ENCODE results near the gene SLC17A3.

The SLC17A3 gene

DNA sequence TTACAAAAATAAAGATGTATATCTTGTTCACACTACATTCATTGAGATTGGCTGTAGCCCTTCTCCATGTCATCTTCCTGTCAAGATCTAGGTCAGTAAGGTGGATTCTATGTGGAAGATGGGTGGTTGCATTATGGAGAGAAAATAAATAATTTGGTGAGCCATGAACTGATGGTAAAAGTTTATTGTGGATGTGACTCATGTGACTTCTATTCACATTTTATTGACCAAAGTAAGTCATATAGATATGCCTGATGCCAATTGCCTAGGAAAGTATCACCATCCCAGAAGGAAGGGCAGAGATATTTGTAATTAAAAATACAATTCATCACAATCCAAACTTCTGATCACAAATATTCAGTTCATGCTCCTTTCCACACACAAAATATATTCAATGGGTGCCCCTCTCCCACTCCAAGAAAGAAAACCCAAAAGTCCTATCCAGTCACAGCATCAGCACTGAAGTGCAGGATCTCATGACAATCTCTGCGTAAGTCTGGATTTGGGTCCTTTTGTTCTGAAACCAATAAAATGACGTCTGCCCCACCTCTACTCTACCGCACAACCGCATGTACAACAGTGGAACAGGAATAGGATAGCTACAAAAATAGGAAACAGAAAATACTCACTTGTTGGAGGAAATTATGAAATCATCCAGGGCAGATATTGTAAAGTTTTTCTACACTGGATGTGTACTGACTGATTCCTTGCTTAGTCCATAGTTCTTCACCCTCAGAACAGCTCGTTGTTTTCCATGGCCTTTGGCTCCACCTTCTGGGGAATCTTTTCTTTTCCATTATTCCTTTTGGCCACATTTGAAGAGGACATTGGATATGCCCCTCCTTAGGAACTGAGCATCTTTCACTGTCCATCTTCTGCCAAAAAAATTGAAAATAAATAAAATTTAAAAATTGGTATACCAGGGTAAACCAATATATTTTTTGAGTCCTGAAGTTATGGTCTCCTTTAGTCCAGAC, 16.1 kb upstream of the SLC17A3 start:
- DNase-seq: peak; percentile 20

DNA sequence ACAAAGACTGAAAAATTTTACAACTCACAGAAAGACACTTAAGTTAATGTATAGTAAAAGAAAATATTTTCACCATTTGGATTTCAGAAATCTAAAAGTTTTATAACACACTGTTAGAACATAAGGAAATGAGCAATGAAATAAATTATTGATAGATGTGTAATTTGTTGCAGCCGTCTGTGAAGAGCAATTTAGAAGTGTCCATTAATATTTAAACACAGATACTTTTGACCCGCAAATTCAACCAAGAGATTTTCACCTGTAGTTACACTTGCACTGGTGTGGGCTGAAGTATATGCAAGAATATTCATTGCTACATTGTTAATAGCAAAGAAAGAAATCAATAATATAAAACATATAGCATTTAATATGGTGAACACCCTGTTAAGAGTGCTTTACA, 14.6 kb upstream of the SLC17A3 start:
- no peak for DNase-seq

DNA sequence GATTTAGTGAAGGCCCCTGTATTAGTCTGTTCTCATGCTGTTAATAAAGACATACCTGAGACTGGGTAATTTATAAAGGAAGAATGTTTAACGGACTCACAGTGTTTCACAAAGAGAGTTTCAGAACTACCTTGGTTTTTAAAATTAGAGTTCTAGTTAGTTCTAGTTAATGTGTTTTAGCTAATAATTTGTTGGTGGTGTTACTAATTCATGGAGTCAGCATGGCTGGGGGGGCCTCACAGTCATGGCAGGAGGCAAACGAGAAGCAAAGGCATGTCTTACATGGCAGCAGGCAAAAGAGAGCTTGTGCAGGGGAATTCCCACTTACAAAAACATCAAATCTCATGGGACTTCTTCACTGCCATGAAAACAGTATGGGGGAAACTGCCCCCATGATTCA, 12.0 kb upstream of the SLC17A3 start:
- no peak for DNase-seq

DNA sequence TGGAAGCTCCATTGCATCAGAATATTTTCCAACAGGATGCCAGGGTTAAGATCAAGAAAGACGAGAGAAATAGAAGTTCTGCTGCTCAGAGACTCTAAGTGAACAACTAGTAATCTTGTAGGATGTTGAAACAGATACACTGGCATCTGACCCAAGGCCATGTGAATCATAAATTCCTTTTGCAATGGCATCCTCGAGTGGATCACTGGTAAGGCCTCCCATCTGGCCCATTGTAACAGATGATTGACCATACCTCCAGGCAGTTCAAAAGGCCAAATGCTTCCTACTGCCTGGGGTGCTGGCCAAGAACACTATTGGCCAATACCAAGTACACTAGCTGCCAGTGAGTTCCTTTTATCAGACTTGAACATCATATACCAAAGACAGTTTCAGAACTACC, 9.9 kb upstream of the SLC17A3 start:
- no peak for DNase-seq

DNA sequence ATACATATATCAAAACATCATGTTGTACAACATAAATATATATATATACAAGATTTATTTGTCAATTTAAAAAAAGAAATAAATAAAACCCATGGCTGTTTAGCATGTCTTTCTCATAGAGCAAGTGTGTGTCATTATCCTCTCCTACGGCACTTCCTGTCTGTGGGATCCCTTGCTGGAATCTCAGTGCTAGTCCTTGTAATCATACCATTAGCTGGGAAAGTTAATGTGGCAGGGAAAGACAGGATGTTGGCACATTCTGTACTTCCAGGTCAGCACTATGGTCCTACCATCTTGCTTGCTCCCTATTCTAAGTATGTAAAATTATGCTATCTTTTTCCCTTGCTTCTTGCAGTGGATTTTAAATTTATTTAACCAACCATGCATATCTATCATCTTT, 9.5 kb upstream of the SLC17A3 start:
- no peak for DNase-seq

DNA sequence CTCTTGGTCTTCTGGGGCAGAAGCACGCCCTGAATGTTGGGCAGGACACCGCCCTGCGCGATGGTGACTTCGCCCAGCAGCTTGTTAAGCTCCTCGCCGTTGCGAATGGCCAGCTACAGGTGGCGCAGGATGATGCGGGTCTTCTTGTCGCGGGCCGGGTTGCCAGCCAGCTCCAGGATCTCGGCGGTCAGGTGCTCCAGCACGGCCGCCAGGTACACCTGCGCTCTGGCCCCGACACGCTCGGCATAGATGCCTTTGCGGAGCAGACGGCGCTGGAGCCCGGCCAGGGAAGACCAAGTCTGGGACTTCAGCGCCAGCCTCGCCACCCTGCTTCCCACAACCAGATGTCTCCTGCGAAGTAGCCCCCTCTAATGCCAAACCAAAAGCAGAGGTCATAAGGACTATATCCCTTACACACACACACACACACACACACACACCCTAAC, 8.0 kb upstream of the SLC17A3 start:
- DNase-seq: peak; percentile 68

DNA sequence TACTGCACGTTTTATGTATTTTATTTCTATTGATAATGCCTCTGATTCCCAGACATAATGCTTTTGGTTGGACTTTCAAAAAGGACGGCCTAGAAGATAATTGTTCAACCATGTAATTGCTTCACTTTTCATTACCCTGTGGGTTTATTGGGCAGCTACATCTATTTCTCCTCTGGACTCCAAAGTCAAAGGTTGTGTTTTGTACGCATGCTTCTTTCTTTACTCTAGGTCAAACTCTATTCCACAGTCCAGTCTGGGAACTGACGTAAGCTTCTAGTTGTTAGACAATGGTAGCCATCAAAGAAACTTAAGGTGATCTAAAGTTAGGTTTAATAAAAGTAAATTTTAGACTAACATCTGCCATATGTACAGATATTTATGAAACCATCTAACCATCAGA, 6.6 kb upstream of the SLC17A3 start:
- DNase-seq: no peak

DNA sequence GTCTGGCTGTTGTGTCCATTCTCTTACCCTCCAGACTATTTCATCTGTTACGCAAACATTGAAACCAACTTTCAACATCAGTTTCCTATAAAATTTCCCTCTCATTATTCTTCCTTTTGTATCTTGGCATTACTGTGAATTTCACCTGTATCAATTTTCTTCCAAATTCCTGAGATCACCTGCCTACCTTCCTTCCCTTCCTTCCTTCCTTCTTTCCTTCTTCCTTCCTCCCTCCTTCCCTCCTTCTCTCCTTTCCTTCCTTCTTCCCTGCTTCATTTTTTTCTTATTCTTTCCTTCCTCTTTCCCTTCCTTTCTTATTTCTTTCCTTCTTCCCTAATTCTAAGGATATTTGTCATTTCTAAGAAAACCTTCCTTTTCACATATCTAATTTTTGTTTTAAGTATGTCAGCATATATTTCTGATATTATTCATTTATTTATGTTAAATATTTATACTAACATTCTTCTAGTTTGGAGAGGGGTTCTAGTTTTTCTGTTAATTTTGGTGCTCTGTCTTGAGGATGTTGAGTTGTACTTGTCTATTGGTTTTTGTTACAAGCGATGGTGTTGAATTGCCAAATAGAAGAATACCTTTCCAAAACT, 4.8 kb upstream of the SLC17A3 start:
- DNase-seq: no peak

DNA sequence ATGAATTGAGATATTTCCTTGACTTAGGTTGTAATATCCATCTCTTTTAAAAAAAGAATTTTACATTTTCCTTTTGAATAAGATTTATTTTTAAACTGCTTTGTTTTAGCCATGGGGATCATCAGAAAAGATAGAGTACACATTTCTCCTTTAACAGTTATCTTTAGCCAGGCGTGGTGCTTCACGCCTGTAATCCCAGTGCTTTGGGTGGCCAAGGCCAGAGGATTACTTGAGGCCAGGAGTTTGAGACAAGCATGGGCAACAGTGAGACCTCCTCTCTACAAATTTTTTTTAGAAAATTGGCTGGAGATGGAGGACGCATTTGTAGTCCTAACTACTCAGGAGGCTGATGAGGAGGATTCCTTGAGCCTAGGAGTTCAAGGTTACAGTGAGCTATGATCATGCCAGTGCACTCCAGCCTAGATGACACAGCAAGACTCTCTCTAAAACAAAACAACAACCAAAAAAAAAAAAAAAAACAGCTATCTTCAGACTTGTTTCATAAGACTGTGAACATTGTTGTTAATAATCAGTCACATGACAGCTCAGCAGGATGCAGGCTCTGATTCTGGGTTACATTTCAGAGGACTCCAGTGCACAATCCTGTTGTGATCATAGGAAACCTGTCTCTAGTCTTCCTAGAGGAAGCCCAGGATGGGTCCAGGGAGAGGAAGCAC, 2.0 kb upstream of the SLC17A3 start:
- no peak for DNase-seq

DNA sequence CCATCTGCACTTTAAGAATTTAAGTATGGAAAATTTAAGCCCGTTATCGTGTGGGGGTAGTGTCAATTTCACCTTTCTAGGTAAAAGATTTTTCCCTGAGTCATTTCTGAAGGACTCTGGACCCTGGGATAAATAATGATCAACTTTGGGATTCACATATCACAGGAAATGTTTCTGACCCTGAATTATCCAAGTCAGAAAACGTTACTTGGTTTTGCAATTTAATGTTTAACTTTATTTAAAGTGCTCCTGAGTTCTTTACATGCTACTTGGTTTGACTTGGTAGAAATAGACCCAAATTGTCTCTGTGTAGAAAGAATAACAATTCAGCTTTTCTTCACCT, 1.5 kb upstream of the SLC17A3 start:
- no peak for DNase-seq

DNA sequence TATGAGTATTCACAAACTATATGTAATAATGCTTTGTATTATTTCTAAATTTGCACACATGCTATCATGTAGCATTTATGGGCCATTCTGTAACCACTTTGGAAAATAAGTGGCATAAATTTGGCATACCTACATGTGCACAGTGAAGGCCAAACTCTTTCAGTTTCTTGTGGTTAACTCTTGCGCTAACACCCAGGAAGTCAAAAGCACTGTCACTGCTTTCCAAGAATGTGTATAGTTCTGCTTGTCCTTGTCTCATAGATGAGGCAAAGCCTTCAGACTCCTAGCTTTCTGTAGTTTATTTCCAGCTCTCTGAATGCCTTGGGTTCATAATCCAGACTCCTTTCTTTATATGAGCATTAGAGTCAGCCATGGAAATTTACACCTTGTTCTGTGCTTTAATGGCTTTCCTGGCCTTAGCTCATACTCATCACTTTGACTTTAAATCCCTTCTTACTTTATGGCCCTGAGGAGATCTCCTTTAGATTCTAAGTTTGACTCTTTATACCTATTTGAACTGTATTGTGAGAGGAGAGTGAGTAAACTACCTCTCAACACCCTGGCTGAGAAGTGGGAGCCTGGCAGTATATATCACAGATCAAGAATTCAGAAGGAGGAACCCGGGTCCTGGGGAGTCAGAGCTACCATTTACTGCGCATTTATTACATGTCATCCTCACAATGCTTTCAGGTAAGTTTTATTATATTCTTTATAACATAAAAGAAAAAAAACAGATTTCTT, 949 bp upstream of the SLC17A3 start:
- DNase-seq: no peak

DNA sequence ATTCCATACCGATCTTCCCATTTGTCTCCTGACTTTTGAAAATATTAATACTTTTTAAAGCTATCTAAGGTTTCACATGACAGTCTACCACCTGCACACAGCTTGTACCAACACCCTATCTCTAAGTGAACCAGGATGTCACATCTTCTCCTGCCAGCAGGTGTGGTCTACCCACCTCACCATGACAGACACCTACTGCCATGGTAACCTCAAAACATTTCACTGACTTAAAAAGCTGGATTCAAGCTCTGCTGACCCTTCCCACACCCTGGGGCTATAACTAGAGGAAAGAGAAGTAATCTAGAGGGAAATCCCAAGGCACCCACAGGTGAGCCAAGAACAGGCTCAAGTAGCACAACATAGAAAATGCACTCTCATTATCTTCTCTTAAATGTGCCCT, 1.2 kb downstream of the SLC17A3 start:
- DNase-seq: no peak

DNA sequence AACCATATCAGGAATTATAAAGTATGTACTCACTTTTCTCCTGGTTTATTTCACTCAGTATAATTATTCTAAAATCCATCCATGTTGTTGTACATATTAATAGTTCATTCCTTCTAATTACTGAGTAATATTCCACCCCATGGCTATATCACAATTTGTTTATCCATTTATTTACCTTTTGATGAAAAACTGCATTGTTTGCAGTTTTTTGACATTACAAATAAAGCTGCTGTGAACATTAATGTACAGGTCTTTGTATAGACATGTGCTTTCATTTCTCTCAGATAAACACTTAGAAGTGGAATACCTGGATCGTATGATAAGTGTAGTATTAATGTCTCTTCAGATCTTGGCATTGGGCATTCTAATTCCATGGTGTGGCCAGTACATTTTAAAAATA, 4.2 kb downstream of the SLC17A3 start:
- no peak for DNase-seq

DNA sequence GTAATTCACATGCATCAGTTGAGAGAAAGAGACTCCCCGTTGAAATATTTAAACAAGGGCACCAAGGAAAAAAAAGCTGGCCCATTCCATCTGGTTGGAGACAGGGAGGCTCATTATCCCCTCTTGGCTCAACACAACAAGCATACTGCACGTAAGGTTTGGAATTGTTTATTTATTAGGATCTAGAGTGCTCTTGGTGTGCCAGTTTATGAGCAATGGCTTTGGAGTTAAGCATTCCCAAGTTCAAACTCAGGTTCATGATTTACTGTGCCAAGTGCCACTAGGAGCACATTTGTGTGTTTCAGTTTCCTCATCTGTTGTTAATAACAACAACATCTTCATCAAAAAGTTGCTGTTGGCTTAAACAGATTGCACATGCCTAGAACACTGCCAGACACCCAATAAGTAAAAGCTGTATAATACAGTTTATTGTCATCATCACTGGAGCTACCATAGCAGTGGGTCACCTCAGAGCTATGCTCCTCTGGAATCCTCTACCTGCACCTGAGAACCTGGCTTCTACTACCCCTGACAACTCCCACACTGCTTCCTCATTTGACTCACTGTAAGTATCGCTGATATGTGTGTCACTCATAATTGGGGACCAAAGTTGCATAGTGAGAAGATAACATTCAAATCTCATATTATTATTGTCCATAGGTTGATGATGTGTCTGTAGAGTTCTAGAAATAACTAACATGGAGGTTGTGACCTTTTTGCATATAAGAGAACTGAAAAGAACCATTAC, 5.4 kb downstream of the SLC17A3 start:
- no peak for DNase-seq

DNA sequence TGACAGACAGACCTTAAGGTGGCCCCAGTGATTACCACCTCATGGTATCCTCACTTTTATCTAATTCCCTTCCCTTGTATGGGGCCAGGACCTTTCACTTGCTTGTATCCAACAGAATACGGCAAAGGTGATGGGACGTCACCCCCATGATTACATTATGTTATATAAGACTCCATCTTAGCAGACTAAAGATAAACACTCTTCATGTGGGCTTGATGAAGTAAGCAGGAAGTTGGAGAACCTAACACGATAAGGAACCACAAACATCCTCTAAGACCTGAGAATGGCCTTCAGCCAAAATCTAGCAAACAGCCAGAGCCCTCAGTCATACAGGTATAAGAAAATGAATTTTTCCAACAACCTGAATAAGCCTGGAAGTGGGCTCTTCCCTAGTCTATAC, 8.0 kb downstream of the SLC17A3 start:
- no peak for DNase-seq

DNA sequence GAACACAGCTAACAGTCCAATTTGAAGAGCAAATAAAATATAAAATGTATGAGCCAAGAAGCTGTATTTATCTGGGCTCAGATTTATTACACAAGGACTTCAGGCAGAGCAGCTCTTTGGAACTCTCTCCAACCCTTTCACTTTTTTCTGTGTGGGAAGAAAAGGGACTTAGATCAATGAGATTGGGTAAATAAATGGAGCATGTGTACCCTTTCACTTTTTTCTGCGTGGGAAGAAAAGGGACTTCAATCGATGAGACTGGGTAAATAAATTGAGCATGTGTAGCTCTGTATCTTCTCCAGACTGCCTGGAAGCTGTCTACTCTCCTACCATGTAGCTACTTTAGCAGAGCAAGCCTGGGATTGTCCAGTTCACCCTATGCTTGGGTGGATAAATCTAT, 10.7 kb downstream of the SLC17A3 start:
- no peak for DNase-seq

DNA sequence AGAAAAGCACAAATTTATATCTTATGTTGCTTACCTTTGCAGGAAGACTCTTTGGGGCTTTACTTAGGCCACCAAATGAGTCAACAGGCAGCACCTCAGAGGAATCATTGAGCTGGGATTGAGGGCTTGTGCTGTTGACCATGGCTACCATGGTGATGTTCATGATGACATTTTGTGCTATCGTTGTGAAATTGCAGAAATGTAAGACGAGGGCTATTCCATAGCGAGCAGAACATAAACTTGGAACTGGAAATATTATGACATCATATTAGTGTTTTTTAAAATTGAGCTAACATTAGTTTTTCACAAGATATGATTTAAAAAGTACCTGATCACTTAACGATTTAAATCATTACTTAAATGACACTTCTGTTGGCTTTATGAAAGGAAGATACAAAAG, 11.8 kb downstream of the SLC17A3 start:
- no peak for DNase-seq

DNA sequence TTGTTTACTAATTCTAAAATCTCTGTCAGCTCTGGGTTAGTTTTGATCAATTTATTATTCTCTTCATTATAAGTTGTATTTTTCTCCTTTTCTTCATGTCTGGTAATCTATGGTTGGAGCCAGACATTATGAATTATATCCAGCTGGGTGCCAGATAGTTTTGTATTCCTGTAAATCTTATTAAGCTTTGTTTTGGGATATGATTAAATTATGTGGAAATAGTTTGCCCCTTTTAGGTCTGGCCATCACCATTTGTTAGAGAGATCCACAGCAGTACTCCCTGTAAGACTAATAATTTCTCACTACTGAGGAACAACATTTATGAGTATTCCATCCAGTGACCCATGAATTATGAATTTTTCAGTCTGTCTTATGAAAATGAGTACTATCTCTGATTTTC, 21.3 kb downstream of the SLC17A3 start:
- DNase-seq: no peak

DNA sequence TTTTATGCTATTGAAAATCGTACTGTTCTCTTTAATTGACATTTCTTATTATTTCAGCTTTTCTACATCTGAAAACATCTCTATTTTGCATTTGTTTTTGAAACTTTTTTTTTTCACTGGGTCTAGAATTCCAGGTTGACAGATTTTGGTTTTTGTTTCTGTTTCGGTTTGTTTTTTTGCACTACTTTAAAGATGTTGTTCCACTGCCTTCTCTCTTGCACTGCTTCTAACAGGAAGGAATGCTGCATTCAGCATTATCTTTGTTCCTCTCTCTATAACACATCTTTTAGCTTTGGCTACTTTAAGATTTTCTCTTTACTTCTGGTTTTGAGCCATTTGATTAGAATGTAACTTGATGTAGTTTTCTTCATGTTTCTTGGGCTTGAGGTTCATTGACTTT, 22.1 kb downstream of the SLC17A3 start:
- DNase-seq: peak; percentile 71

DNA sequence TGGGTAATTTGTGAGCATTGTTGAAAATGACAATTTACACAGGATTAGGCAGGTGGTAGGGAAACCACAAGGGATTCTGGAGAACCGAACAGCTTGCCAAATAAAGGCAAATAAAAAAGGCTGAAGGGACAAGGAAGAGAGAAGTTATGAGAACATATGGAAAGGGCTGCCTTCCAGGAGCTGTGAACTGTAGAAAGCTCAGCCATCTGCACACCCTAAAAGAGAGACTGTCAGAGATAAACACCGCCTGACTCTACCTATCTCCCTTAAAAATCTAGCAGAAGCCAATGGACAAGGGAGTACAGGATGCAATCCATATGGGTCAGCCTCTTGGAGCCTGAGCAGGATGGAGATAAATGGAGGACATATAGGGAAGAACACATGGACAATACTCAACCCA, 29.5 kb downstream of the SLC17A3 start:
- no peak for DNase-seq

DNA sequence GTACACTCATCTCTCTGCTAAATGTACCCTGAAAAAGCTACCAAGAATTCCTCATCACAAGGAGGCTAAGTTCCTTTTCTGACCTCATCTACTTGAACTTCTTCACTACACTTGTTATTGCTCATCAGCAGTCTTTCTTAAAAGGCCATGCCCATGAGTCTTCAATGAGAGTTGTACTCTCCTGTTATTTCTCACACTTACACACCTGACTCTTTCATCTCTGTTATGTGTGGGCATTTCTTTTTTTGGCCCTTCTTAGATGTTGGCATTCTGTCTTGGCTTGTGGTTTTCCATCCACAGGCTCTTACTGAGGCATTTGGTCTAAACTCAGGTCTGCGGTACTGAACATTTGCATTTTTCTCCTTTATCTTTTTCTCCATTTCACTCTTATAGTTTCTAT, 31.5 kb downstream of the SLC17A3 start:
- no peak for DNase-seq

DNA sequence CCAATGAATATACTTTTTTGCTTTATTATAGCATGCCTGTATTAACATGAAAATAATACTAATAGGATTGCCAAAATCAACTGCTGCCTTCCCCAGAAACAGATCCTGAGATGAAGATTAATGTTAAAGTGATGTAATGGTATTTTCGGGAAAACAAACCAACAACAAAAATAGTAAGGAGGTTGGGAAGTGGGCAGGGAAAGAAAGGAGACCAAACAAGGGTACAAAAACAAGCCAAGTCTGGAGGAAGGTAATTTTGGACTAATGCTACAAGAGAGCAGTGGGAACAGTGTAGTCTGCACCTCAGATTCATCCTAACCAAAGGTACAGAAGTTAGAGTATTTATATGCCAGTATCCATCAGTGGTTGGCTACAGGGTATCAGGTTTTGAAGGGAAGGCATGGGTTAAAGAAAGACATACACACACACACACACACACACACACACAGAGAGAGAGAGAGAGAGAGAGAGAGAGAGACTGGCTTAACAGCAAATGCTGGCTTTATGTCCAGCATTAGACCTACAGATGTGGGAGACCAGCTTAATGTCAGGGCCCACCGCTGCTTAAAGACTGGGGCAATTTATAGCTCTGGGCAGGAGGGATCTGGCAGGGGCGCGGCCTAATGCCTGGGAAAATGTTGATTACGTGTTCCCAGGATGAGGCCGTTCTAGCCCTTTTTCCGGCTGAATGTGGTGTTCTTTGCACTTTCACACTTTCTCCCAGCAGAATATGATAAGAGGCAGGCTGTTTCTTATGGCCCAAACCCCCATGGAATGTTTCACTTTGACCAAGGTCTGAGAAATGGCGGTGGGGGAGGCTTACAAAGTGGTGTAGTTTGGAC, 38.4 kb downstream of the SLC17A3 start:
- DNase-seq: no peak
